Activated CD4-positive, alpha-beta T cell treated with anti-CD3 and anti-CD28 coated beads, Interleukin-2, Interleukin-6, amounts not matched to agents 100 ng/mL and 50 ng/mL, durations not matched to agents 16 hours and 8 hours (primary cell): ENCODE data around the gene NACAD.
A peak's percentile ranks its signal among the peaks of the same experiment; 100 is the strongest.

Source experiments
- DNase-seq: peaks from one replicate; pipeline ENCODE4 v3.0.0-alpha.2; 2020

The NACAD gene

DNA sequence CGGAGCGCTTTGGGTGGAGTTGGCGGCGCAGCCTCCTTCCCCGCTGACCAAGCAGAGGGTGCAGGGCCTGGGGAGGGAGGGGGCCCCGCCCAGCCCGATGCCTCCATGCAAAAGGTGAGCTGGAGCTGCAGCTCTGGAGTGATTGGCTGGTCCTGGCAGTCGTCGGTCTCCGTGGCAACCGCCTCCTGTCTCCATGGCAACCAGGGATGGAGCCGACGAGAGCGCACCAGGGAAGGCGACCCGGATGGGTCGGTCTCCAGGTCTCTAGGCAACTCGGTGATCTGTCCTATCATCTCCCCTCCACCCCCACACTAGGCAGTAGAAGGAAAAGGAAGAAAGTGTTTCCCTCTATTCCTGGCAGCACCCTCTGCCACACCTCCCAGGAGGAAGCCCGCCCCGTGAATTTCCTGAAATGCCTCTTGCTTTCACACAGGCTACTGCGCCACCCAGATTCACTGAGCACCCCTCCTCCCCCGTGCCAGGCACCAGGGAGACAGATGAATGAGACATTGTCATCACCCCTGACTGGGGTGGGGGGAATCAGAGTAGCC is 647 bp upstream of the NACAD start:
- DNase-seq = peak; percentile 68

DNA sequence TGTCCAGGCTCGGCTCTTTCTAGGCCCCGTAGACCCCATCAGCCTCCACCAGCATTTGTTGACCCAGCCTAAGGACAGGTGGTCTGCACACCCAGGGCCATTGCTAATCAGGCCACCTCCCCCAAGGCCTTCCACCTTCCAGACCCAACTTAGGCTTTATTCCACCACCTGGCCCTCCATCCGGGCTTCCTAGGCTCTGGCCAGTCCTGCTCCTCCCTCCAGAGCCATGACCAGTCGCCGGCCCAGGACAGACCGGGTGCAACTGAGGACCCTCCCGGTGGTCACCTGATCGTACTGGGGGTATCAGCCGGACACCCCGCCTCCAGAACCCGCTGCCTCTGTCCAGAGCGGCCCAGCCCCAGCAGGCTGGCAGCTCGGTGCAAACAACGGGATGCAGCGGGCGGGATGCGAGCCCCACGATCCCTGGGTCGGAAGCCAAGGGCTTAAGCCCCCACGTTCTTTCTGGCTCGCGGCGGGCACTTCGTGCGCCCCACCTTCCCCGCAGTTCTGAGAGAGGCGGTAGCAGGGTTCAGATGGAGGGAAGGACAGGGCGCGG is 545 bp downstream of the NACAD start:
- no peak for DNase-seq

DNA sequence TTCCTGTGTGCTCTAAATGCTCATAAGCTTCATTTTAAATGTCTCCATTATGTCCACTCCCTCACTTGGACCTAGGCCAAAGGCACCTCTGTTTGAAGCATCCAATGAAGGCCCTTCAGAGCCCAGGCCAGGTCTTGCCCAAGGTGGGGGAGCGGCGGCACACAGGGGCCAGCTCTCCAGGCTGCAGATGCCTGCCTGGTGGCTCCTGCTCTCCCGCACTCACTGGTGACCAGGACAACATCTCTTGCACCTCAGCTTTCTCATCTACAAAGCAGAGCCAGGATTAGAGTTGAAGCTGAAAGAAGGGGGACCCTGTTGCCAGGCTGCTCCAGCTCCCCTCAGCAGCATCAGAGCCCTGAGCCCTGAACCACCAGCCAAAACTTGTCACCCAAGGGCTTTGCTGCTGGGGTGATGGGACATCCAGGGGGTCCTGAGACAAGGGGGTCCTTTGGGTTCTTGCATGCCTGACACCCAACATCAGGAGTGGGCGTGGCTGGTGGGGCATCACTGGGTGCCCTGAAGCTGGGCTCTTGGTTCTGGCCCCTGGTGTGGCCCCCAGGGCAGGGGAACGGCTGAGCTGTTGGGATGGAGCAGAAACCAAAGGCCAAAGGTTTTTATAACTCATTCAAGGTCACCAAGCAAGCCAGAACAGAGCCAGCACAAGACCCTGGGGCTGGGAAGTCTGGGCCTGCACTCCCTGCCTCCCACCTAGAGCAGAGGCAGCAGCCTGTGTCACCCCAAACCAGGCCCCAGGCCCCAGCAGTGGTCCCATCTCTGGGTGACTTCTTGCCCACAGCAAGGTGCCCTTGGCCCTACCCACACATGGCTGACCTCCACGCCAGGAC is 1.2 kb downstream of the NACAD start:
- DNase-seq = no peak

DNA sequence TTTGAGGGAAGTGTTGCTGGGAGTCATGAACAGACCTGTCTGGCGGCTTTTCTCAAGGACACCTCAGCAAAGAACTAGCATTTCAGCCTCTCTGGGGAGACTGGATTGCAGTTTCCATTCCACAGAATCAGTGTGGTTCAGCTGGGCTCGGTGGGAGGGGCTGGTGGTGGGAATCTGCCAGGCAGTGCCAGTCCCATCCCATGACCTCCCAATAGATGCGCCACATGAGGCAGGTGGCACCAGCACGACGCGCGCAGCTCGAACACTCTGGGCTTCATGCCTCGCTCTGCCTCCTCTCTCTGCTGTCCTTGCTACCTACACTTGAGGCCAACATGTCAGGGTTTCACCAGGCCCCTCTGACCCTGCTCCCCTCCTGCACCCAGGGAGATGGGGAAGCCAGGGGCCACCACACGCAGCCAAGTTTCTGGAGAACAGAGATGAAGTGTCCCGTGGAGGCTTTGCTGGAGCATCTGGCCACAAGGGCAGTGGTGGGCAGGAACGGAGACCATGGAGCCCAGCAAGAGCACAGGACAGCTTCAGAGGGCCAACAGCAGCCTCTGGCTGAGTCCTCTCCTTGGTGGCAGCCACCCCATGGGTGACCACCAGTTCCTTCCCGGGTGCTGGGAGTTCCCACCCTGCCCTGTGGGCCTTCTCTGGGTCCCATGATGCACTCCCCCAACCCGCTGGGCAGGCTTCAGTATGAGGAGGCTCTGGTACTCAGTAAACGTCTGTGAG is 2.3 kb downstream of the NACAD start:
- no peak for DNase-seq

DNA sequence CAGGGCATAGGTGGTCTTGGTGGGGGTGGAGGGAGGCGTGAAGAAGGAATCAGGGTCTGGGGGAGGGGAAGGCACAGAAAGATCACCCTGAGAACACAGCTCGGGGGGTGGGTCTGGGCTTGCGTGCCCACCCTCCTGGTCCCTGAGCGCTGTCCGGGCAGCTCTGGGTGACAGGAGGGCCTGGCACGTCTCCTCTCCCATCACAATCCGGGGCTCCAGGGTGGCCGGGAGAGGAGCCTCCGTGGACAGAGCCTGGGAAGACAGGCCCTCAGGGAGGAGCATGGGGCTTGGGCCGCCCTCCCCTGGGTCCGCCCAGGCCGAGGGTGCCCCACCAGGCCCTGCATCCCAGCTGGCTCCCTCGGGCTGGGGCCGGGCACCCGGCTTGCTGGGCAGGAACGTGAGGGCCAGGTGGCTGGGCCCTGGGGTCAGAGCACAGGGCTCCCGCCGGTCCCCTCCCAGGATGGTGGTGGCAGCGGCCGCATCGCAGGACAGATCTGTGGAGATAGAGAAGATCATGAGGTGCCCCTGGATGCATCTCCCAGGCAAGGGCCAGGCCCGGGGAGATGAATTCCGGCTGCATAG is 3.1 kb downstream of the NACAD start:
- no peak for DNase-seq

DNA sequence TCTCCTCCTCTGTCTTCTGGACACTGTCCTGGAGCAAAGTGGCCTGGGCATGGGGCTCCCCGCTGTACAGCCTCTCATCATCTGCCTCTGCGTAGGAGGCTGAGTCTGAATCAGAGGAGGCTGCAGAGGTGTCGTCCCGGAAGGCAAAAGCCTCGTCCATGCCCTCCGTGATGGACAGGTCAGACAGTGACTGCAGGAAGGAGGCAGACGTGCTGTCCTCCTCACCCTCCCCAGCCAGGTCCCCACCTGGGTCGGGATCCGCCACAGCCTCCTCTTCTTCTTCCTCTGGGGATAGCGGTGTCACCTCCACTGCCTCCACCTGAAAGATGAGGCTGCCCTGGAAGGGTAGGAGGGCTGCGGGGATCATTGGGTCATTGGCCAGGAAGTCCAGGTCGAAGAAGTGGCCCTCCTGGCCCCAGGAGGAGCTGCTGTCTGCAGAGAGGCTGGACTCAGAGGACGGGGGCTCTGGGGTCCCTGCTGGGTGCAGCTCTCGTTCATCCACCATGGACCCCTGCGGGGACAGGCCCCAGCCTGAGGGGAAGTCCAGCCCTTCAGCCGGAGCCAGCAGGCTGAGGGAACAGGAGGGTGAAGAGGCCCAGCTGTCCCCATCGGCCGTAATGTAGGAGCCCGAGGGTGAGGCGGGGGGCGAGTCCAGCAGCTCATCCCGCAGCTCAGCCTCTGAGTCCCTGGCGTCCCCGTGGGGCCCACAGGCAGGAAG is 3.7 kb downstream of the NACAD start:
- DNase-seq = no peak

DNA sequence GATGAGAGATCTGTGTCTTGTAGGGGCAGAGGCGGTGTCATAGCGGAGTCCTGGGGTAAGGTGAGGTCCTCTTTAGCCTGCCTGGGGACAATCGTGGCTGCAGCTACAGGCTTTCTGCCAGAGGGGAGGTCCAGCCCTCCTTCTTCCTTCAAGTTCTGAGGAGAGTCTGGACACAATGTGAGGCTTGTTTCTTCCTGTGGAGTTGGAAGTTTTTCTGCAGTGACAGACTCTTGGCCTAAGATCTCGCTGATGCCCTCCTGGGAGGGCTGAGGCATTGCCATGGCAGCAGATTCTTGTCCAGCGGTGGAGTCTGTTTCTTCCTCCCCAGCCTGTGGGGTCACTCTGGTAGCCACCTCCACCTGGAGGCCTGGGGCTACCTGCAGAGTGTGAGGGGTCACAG is 4.4 kb downstream of the NACAD start:
- no peak for DNase-seq

DNA sequence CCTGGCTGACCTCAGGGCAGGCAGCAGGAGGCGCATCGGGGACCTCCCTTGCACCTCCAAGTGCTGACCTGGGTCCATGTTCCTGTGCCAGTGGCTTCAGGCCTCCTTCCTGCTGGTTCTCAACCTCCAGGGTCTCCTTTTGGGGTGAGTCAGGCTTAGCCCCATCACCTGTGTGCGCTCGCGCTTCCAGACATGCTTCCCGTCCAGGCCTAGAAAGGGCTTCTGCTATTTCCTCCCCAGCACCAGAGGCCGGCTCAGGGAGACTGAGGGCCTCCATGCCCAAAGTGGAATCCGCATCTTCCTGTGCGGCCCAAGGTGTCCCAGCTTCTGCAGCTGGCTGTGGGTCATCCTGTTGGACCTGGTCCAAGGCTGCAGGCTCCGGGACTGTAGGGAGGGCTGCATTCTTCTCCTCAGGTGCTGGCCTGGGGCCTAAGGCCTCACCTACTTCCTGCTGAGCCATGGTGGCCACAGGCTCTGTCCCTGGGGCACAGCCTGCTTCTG is 5.9 kb downstream of the NACAD start:
- DNase-seq = no peak

DNA sequence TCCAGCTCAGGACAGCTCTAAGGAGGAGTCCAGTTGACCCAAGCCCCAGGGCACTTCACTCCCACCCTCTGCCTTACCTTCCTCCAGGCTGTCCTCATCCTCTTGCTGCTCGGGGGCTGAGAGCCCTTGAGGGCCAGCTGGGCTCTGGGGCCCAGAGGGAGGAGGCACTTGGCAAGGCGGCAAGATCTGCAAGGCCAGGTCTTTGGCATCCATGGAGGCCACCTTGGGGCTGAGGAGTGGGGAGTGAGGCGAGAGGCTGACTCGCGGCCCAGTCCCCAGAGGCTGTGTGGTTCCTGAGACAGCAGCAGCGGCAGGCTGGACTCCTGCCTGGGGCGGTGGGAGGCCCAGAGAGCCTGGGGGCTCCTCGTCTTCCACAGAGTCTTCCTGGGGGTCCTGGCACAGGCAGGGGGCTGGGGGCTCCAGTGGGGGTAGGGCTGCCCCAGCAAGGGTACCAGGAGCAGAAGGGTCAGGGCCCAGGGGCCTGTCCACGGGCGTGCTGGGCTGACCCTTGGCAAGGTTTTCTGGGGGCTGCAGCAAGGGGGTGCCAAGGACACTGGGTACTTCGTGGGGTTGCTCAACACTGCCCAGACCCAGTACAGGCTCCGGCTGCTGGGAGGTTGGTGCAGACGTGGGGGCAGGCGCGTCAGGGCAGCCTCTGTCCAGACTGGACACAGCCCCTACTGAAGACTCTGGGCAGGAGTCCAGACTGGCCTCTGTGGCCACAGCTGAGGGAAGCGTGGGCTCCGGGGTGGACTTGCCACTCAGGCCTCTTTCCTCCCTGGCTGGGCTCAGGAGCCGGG is 6.5 kb downstream of the NACAD start:
- DNase-seq = no peak

DNA sequence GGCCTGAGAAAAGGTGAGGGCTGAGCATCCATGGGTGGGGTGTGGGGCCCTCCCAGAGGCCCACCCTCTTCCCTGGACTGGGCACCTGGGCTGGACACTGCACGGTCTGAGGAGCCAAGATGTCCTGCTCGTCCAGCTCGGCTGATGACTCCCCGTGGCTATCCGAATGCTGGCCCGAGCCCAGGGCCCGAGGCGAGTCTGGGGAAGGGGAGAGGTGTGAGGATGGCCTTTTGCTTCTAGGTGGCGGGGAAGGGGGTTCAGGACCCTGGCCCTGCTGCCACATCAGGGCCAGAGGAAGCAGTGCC is 7.1 kb downstream of the NACAD start:
- no peak for DNase-seq

DNA sequence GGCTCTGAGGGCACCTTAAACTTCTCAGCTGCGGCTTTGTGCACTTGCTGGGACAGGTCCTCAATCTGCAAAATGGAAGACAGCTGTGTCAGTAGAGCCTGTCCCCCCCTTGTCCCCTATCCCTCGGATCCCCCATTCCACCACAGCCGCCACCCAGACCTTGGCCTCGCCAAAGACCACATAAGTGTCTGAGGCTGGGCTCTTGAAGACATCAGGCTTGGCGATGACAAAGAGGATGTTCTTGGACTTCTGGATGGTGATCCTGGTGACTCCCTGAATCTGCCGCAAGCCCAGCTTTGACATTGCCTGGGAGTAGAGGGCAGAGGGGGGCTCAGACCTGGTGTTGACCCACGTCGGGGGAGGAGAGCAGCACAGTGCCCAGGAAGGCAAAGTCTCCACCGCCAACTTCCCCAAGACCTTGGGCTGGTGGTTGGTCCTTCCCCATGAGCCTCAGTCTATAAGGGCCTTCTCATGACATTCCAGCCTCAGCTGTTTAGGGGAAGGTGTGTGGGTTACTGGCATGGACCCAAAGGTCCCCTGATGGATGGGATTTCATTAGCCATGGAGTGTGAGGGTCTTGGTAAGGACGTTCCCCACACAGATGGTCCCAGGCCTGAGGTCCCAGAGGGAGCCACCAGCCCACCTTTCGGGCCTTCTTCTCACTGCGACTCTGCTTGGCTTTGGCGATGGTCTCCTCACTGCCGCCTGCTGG is 7.7 kb downstream of the NACAD start:
- DNase-seq = no peak

DNA sequence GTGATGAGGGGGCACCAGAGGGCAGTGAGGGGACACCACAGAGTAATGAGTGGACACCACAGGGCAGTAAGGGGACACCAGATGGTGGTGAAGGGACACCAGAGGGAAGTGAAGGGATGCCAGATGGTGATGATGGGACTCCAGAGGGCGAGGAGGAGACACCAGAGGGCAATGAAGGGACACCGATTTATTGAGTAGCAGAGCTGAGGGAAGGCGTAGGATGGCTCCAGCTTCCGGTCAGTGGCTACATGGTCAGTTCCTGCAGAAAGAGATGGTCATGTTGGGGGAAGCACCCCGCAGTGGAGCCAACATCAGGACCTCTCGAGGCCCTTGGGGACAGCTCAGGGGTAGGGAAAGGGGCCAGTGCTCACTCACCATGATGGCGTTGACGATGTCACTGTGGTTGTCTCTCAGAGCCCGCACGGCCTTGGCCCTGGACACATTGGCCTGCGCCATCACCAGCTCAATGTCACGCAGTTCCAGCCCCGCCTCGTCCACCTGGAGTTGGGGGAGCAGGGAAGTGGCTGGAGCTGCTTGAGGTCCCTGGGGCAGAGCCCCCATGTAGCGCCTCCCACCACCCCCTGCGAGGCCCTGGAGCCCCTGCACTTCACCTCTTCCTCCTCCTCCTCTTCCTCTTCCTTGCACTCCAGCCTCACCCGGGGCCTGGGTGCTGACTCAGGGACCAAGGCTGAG is 8.4 kb downstream of the NACAD start:
- no peak for DNase-seq

DNA sequence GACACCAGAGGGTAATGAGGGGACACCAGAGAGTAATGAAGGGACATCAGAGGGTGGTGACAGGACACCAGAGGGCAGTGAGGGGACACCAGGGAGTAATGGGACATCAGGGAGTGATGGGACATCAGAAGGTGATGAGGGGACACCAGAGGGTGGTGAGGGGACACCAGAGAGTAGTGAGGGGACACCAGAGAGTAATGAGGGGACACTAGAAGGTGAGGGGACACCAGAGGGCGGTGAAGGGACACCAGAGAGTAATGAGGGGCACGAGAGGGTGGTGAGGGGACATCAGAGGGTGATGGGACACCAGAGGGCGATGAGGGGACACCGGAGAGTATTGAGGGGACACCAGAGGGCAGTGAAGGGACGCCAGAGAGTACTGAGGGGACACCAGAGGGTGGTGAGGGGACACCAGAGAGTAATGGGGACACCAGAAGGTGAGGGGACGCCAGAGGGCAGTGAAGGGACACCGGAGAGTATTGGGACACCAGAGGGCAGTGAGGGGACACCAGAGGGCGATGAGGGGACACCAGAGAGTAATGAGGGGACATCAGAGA is 10.6 kb downstream of the NACAD start:
- no peak for DNase-seq

DNA sequence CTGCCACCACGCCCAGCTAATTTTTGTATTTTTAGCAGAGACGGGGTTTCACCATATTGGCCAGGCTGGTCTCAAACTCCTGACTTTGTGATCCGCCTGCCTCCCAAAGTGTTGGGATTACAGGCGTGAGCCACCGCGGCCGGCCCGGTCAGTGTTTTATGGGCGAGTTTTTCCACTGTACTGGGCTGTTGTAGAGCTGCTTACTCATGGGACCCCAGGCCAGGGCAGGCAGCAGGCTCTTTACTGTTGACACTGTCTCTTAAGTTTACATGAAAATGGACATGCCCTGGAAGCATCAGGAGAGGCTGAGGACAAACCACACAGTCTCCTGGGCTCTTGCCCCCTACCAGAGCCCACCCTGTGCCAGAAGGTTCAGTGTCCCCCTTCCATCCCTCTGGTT is 11.2 kb downstream of the NACAD start:
- no peak for DNase-seq

DNA sequence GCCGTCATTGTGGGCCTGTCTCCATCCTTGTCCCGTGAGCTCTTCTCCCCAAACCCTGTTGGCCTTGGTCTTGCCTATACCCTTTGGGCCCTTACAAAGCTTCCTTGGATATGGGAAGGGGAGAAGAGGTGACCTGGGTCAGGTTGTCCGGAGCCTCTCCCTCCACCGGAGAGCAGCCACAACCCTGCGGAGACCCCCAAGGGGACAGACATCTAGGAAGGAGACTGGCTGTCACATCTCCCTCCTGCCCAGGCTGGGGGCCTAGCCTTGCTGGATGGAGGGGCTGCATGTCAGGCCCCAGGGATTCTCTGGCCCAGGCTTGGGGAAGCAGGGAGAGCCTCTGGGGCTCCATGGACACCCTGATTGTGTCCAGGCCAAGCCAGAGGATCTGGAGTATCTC is 11.8 kb downstream of the NACAD start:
- no peak for DNase-seq

DNA sequence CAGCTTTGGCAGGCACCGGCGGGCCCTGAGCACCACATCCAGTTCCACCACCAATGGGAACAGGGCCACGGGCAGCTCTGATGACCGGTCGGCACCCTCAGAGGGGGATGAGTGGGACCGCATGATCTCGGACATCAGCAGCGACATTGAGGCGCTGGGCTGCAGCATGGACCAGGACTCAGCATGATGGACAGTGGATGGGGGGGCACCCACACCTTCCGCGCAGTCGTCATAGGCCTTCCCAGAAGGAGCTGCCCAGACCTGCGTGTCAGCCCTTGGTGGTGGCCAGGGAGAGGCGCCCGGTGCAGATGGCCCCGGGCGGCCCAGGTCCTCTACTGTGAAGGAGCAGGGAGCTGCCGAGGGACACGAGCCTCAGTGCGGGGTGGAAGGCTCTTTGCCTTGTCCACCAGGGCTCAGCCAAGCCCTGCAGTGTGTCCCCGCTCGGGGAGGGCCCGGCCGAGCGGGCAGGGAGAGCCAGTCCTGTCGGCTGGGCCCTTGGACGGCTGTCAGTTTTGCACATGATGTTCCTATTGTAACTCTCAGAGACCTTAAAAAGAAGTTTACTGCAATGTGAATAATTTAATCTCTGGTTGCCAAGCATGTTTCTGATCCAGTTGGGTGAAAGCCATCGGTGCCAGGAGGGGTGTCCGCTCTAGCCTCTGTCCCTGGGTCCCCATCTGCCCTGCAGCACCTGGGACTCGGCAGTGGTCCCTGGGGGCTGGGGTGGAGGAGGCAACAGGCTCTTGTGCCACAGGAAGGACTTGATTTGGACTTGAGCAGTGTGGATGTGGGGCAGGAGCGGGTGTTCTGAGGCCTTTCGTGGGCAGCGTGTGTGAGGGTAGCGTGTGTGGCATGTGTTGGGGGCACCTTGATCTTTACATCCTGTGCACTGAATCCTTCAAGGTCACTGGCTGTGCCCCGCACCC is 12.6 kb downstream of the NACAD start:
- DNase-seq = no peak

DNA sequence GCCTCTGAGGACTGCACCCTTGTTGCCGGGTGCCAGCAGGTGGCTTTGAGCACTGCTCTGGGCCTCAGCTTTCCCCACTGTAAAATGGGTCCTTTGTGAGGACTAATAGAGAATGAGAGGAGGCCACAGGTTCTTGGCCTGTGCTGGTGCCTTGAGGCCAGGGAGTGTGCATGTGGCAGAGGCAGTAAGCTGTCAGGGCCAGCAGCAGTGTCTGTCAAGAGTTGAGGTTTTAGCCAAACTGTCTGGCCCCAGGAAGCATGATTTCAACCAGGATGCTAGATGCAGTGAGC is 13.5 kb downstream of the NACAD start:
- no peak for DNase-seq

DNA sequence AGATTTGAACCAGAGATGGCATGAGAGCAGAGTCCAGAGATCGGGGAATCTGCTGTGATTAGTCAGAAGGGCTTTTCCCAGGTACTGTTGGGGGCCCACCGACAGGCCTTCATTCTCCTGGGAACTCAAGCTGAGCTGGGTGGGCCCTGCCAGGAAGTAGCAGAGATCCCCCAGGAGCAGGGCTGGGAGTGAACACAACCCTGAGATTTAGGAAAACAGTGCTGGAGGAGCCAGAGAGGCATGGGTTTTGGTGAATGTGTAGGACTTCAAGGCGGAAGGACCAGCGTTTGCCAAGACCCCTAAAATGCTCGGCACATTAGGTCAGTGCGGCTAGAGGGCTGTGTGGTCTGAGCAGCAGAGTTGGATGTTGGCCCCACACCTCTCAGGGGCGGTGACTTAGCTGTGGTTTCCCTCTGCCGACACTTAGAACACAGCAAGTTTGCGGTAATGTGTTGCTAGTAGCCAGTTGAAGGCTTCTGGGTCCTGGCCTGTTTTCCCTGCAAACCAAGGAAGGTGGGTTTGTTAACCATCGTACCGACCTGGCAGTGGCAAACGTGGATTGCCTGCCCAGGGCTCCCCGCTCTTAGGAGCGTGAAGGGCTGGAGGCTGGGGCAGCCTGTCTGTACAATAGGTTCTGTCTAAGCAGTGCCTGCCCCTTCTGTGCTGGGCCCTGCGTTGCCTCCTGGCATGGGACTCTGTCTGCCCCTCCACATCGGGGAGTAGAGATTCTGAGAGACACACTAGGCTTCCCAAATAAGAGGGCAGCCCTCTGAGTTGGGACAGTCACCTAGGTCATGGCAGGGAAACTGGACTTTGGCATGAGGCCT is 14.0 kb downstream of the NACAD start:
- no peak for DNase-seq
